SH-SY5Y (cell line): ENCODE results near the gene DTNBP1.

ENCODE experiments used
- GATA2 ChIP-seq: IDR thresholded peaks from 2 replicates; pipeline ENCODE4 v1.6.1; 2011; ENCODE audit warnings: mild to moderate bottlenecking, low read depth, low read length
- GATA3 ChIP-seq: IDR thresholded peaks from 2 replicates; pipeline ENCODE4 v1.6.1; 2011; ENCODE audit warnings: low read depth, mild to moderate bottlenecking, low read length, moderate library complexity

- TF ChIP-seq GATA2 (no peak), GATA3 (no peak)
Observed at GRCh38 chr6:15678514-15678913, 15.7 kb upstream of the DTNBP1 start.
